Activated B cell treated with CpG ODN at 0.5 μM for 24 hours (primary cell): ENCODE results near the gene SUCLG2. TPM values are rescaled to one million over a fixed set of nuclear protein-coding genes. Genes with fewer than 3 reads are reported as not detected.
A peak's percentile ranks its signal among the peaks of the same experiment; 100 is the strongest.

ENCODE experiments used
- ATAC-seq: fragments of 200-7000 bp; cut with Tn5 transposase; one replicate; pipeline ENCODE4 v1.10.0; 2021; ENCODE audit warnings: low read depth, mild to moderate bottlenecking, moderate library complexity
- CTCF ChIA-PET: fragments of 350-600 bp; sonication (Branson Sonifier 250); formaldehyde crosslinking; loops from one replicate; lab custom pipeline; 2021; ENCODE audit warnings: antibody characterized with exemption; lab: Charles Lee
- POLR2A ChIA-PET: fragments of 350-600 bp; sonication (Branson Sonifier 250); formaldehyde crosslinking; loops from one replicate; lab custom pipeline; 2021; ENCODE audit warnings: antibody characterized with exemption; lab: Charles Lee
- DNase-seq: peaks from one replicate; pipeline ENCODE4 v3.0.0; 2022
- H3K27ac Mint-ChIP-seq: one replicate; pipeline ENCODE4 v1.8.0; 2020; ENCODE audit warnings: mixed read lengths
- H3K27me3 Mint-ChIP-seq: one replicate; pipeline ENCODE4 v1.8.0; 2021; ENCODE audit warnings: mixed read lengths
- H3K36me3 Mint-ChIP-seq: one replicate; pipeline ENCODE4 v1.8.0; 2021; ENCODE audit warnings: low read depth, mixed read lengths
- H3K4me1 Mint-ChIP-seq: one replicate; pipeline ENCODE4 v1.8.0; 2021; ENCODE audit warnings: mixed read lengths
- H3K4me3 Mint-ChIP-seq: one replicate; pipeline ENCODE4 v1.8.0; 2020; ENCODE audit warnings: mild to moderate bottlenecking, mixed read lengths
- H3K9me3 Mint-ChIP-seq: one replicate; pipeline ENCODE4 v1.8.0; 2020; ENCODE audit warnings: mixed read lengths
- CTCF ChIP-seq: fragments of 200-600 bp; IDR thresholded peaks from one replicate; pipeline ENCODE4 v1.8.0; 2022; ENCODE audit warnings: antibody characterized with exemption, mild to moderate bottlenecking
- intact Hi-C: fragments of 100-400 bp; cut with micrococcal nuclease; formaldehyde crosslinking; loops from one replicate; pipeline ENCODE4 v1.15.1; 2024
- total RNA-seq: library from RNA; stranded (reverse); gene quantifications from 2 replicates; pipeline ENCODE4 v1.2.3, GENCODE V29; 2022

The SUCLG2 gene
- total RNA-seq, 1 donor from 2014 or later, result 40.8 TPM

- TF ChIP-seq CTCF, result no peak
- H3K4me3 Mint-ChIP-seq, result no peak overlapping the region
- intact Hi-C loops, result no loop called here
- peaks cover 40% of the 10 kb centered on the region for H3K4me1 Mint-ChIP-seq
- H3K9me3 Mint-ChIP-seq, result peaks cover 2% of the 10 kb centered on the region
- H3K36me3 Mint-ChIP-seq, result peaks cover 44% of the 10 kb centered on the region
- DNase-seq, result no peak
- ATAC-seq, result no peak
- H3K27ac Mint-ChIP-seq, result no peak overlapping the region
- H3K27me3 Mint-ChIP-seq, result no peaks in the 10 kb centered on the region
- ChIA-PET POLR2A (no interaction called here), CTCF (no interaction called here)
These were observed 23.6 kb downstream of the SUCLG2 start for GRCh38 chr3:67630666-67631362.

- Mint-ChIP-seq H3K36me3 (peaks cover 53% of the 10 kb centered on the region), H3K9me3 (peaks cover 2% of the 10 kb centered on the region), H3K27me3 (no peaks in the 10 kb centered on the region), H3K27ac (peak overlapping the region; percentile 32), H3K4me1 (peaks cover 37% of the 10 kb centered on the region), H3K4me3 (no peak overlapping the region)
- intact Hi-C loops, result no loop called here
- TF ChIP-seq CTCF, result no peak
- DNase-seq (no peak), ATAC-seq (no peak)
- ChIA-PET POLR2A (no interaction called here), CTCF (no interaction called here)
These were observed 29.7 kb downstream of the SUCLG2 start for GRCh38 chr3:67624687-67625086.

DNA sequence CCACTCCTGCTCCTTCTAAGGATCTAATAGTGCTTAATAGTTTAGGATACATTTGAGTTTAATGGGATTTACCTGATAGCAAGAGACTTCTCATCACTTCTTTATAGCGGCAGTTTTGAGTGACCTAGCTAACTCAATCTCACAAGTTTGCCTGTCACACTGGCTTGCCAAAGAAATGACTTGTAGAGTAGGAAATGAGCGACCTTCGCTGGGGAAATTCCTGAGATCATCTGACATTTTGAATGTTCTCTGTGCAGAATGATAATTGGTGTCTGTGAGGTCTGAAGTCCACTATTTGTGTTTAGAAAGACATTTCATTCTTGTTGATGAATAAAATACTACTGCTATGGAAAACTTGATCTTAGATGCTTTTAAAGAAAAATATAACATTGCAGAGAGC is 30.3 kb downstream of the SUCLG2 start:
- no peak for ATAC-seq
- POLR2A ChIA-PET, result no interaction called here
- Mint-ChIP-seq H3K4me1 (peaks cover 33% of the 10 kb centered on the region), H3K36me3 (peaks cover 55% of the 10 kb centered on the region), H3K27me3 (no peaks in the 10 kb centered on the region), H3K9me3 (peaks cover 2% of the 10 kb centered on the region), H3K4me3 (no peak overlapping the region), H3K27ac (no peak overlapping the region)
- no peak for TF ChIP-seq CTCF
- intact Hi-C loops, result no loop called here
- no peak for DNase-seq
- CTCF ChIA-PET, result no interaction called here

DNA sequence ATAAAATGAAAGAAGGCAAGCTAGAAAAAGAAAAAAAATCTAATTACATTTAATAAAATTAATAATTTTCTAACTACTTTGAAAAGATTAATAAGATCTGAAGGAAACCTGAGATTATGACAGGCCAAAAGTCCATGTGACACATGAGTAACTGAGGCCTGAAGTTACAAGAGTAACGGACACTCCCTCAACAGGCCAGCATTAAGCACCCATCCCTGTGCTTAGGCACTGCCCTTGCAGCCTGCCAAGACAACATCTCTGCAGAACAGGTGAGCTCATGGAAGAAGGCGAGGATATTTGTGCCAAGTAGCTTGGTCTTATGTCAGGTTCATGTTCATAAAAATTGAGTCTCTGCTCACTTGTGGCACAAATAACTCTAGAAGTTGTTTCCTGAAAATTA is 31.8 kb downstream of the SUCLG2 start:
- no peak overlapping the region for H3K27ac Mint-ChIP-seq
- no peak overlapping the region for H3K4me3 Mint-ChIP-seq
- intact Hi-C loops, result no loop called here
- no peaks in the 10 kb centered on the region for H3K27me3 Mint-ChIP-seq
- H3K36me3 Mint-ChIP-seq, result peaks cover 52% of the 10 kb centered on the region
- POLR2A ChIA-PET, result interaction anchor here (0.7 kb wide), 1 partner anchor 20 kb away, joined by 3 read pairs; no protein-coding TSS in a partner anchor
- DNase-seq, result no peak
- no peak for ATAC-seq
- CTCF ChIA-PET, result no interaction called here
- no peak for TF ChIP-seq CTCF
- no peaks in the 10 kb centered on the region for H3K9me3 Mint-ChIP-seq
- peaks cover 31% of the 10 kb centered on the region for H3K4me1 Mint-ChIP-seq

GRCh38 chr3:67620869-67621268 is 33.5 kb downstream of the SUCLG2 start:
- Mint-ChIP-seq H3K27ac (no peak overlapping the region), H3K27me3 (no peaks in the 10 kb centered on the region), H3K4me3 (no peak overlapping the region), H3K9me3 (no peaks in the 10 kb centered on the region), H3K4me1 (peaks cover 34% of the 10 kb centered on the region), H3K36me3 (peaks cover 64% of the 10 kb centered on the region)
- ATAC-seq (no peak), DNase-seq (no peak)
- ChIA-PET POLR2A (interaction anchor here (0.7 kb wide), 1 partner anchor 20 kb away, joined by 3 read pairs; no protein-coding TSS in a partner anchor), CTCF (no interaction called here)
- intact Hi-C loops, result no loop called here
- no peak for TF ChIP-seq CTCF
